Smooth muscle cell (in vitro differentiated cells): ENCODE measurements around the gene ACAA2. TPM values are rescaled to one million over a fixed set of nuclear protein-coding genes. Genes with fewer than 3 reads are reported as not detected.
A peak's percentile ranks its signal among the peaks of the same experiment; 100 is the strongest.
"Not testable (repeated sequence)": the region's sequence is repeated elsewhere in the genome, so short reads cannot be mapped to it uniquely, and the experiment has no call there.

Experiments
- DNase-seq: peaks from one replicate; lab custom pipeline; 2025; ENCODE audit not compliant: unreplicated experiment; lab: John Stamatoyannopoulos, UW
- H2AFZ ChIP-seq: fragments of 200-600 bp; sonication (generic); 2 replicates; pipeline ENCODE4 v1.6.0; 2016; ENCODE audit warnings: antibody characterized with exemption, low read depth, mild to moderate bottlenecking
- H3F3A ChIP-seq: fragments of 200-600 bp; sonication (generic); 2 replicates; pipeline ENCODE4 v1.6.0; 2017; ENCODE audit warnings: antibody characterized with exemption, low read depth
- H3K27ac ChIP-seq: fragments of 200-600 bp; sonication (generic); 2 replicates; pipeline ENCODE4 v1.5.1; 2016; ENCODE audit warnings: low read depth, mild to moderate bottlenecking
- H3K27me3 ChIP-seq: fragments of 200-600 bp; sonication (generic); 2 replicates; pipeline ENCODE4 v1.6.1; 2016; ENCODE audit warnings: low read depth, mild to moderate bottlenecking
- H3K36me3 ChIP-seq: fragments of 200-600 bp; sonication (generic); 2 replicates; pipeline ENCODE4 v1.5.1; 2016; ENCODE audit warnings: low read depth
- H3K4me1 ChIP-seq: fragments of 200-600 bp; sonication (generic); 2 replicates; pipeline ENCODE4 v1.5.1; 2016; ENCODE audit warnings: low read depth
- H3K4me2 ChIP-seq: fragments of 200-600 bp; sonication (generic); 2 replicates; pipeline ENCODE4 v1.6.0; 2016; ENCODE audit warnings: mild to moderate bottlenecking
- H3K4me3 ChIP-seq: fragments of 200-600 bp; sonication (generic); 2 replicates; pipeline ENCODE4 v1.5.1; 2016; ENCODE audit warnings: mild to moderate bottlenecking
- H3K79me2 ChIP-seq: fragments of 200-600 bp; sonication (generic); 2 replicates; pipeline ENCODE4 v1.6.0; 2016; ENCODE audit warnings: low read depth, mild to moderate bottlenecking
- H3K9ac ChIP-seq: fragments of 200-600 bp; sonication (generic); 2 replicates; pipeline ENCODE4 v1.6.0; 2016; ENCODE audit warnings: low read depth
- H3K9me3 ChIP-seq: fragments of 200-600 bp; sonication (generic); replicated peaks from 2 replicates; pipeline ENCODE4 v1.5.1; 2016; ENCODE audit warnings: low read depth
- H4K20me1 ChIP-seq: fragments of 200-600 bp; sonication (generic); 2 replicates; pipeline ENCODE4 v1.6.0; 2016; ENCODE audit warnings: low read depth
- WGBS: methylation state at CpG from one replicate; pipeline ENCODE4 v1.1.7; 2016; ENCODE audit warnings: low lambda C conversion rate; 5-methylcytosine and 5-hydroxymethylcytosine counted together
- polyA plus RNA-seq: library from polyadenylated mRNA; unstranded; fragments of >200 nt; fragmentation: Nextera tagmentation; extraction: Ambion mirVana; gene quantifications from 2 replicates; pipeline ENCODE4 v1.2.1, GENCODE V29; 2016
- total RNA-seq: library from RNA; depleted of rRNA; stranded (reverse); fragments of >200 nt; gene quantifications from 2 replicates; pipeline ENCODE4 v1.2.3, GENCODE V29; 2014
- TF ChIP-seq, protein P1 (sequence below): fragments of 200-600 bp; sonication (generic); IDR thresholded peaks from 2 replicates; pipeline ENCODE4 v1.5.1; 2017; ENCODE audit warnings: borderline replicate concordance, mild to moderate bottlenecking, antibody characterized with exemption; ENCODE audit not compliant: insufficient read depth, poor library complexity, severe bottlenecking

Gene ACAA2
- total and polyA plus RNA-seq, 2 experiments from 2014 or later: 62.3 to 94.6 TPM

DNA sequence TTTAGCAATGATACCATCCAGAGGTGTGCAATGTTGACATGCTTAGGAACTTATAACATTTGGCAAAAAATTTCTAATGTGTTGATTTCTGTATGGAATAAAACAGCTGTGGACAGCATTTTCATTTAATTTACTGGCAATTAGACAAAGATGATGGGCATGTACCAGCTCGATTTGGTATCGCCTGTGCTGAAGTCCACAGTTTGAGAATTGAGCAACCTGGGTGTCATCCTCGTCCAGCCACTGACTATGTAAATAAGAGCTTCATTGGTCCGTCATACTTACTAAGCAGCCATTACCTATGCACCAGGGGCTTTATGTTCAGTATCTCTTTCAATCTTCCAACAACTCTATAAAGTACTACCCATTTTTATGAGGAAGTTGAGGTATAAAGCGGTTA lies 24.6 kb upstream of the ACAA2 start:
- Histone ChIP-seq H3K36me3 (no peaks in the 10 kb centered on the region), H4K20me1 (no peaks in the 10 kb centered on the region), H3K27me3 (no peaks in the 10 kb centered on the region), H3F3A (no peaks in the 10 kb centered on the region), H3K79me2 (no peaks in the 10 kb centered on the region), H3K27ac (no peak overlapping the region), H3K9ac (no peak overlapping the region), H2AFZ (no peak overlapping the region), H3K4me1 (no peaks in the 10 kb centered on the region), H3K4me2 (no peak overlapping the region), H3K4me3 (no peak overlapping the region), H3K9me3 (no peaks in the 10 kb centered on the region)
- WGBS: 87% methylated on average over 5 of the region's 5 CpGs
- no peak for DNase-seq
- TF ChIP-seq, protein P1, sequence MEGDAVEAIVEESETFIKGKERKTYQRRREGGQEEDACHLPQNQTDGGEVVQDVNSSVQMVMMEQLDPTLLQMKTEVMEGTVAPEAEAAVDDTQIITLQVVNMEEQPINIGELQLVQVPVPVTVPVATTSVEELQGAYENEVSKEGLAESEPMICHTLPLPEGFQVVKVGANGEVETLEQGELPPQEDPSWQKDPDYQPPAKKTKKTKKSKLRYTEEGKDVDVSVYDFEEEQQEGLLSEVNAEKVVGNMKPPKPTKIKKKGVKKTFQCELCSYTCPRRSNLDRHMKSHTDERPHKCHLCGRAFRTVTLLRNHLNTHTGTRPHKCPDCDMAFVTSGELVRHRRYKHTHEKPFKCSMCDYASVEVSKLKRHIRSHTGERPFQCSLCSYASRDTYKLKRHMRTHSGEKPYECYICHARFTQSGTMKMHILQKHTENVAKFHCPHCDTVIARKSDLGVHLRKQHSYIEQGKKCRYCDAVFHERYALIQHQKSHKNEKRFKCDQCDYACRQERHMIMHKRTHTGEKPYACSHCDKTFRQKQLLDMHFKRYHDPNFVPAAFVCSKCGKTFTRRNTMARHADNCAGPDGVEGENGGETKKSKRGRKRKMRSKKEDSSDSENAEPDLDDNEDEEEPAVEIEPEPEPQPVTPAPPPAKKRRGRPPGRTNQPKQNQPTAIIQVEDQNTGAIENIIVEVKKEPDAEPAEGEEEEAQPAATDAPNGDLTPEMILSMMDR: no peak

DNA sequence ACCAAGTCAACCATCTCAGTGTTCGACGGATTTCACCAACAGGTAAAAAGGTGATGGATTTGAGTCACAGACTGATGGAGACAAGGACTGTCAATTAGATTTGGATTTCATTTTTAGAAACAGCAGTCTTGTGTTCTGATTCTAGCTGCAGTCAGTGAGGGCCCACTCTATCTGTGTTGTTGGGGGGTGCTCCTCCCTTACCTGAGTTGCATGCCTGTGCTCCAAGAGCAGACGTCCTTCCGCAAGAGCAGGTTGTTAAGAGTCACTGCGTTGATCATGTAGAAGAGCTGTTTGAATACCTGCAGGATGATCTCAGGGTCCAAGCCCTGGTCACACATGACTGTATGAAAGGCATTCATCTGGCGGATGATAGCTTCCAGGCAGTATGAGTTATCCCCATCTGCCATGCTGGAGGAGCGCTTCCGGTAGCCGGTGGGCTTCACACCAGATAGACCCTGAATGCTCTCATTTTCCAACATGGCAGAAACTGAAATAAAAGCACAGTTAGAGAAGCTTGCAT lies 24.0 kb upstream of the ACAA2 start:
- H4K20me1 ChIP-seq, H3K36me3 ChIP-seq, H3K4me1 ChIP-seq, H3K27me3 ChIP-seq, H3K4me3 ChIP-seq, H3K79me2 ChIP-seq, H3K27ac ChIP-seq, H3K9ac ChIP-seq, DNase-seq, H3K4me2 ChIP-seq, H3F3A ChIP-seq, H3K9me3 ChIP-seq, H2AFZ ChIP-seq: not testable (repeated sequence)
- WGBS: 93% methylated on average over 9 of the region's 9 CpGs

DNA sequence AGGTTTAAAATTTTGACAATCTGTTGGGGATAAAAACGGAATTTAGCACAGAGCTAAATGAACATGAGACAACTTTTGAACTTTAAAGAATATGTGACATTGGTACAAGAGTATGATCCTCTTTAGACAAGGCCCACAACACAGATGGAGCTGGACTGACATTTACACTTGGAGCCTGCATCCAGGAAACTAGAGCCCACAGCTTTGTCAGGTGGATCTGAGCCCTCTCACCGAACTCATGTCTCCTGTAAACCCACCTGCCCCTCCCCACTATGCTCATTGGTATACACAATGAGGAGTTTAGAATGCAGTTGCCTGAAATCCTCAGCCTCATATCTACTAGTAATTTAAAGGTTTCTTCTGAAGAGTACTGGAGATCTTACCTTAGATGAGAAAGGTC lies 22.1 kb upstream of the ACAA2 start:
- H4K20me1 ChIP-seq: no peaks in the 10 kb centered on the region
- no peaks in the 10 kb centered on the region for H3K36me3 ChIP-seq
- no peaks in the 10 kb centered on the region for H3K4me1 ChIP-seq
- H3K79me2 ChIP-seq: no peaks in the 10 kb centered on the region
- WGBS: 95% methylated on average over 2 of the region's 2 CpGs
- TF ChIP-seq, protein P1: no peak
- H3K4me2 ChIP-seq: peak overlapping the region; percentile 28
- H3K27ac ChIP-seq: peak overlapping the region; percentile 77
- no peak for DNase-seq
- no peak overlapping the region for H3K4me3 ChIP-seq
- H3K9ac ChIP-seq: peak overlapping the region; percentile 25
- H3K27me3 ChIP-seq: no peaks in the 10 kb centered on the region
- no peaks in the 10 kb centered on the region for H3K9me3 ChIP-seq
- H2AFZ ChIP-seq: no peak overlapping the region
- H3F3A ChIP-seq: no peaks in the 10 kb centered on the region

DNA sequence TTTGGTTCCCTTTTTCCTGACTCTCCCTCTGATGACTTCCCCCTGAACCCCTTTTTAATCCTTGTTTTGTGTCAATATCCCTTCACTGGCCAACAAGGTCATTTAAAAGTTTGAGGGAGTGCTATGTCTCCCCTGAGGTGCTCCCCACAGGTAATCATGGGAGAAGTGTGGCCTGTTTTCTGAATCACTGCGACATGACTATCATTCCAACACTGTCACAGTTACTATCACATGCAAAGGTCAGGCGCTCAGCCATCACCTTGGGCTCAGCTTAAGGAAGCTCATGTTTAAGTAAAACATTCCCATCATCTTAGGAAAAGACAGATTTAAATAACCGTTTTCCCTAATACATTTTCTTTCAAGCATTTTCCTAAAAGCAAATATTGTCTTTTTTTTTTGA lies 20.9 kb upstream of the ACAA2 start:
- no peaks in the 10 kb centered on the region for H3K9me3 ChIP-seq
- no peak for DNase-seq
- no peaks in the 10 kb centered on the region for H3K36me3 ChIP-seq
- H3K4me1 ChIP-seq: no peaks in the 10 kb centered on the region
- no peaks in the 10 kb centered on the region for H3F3A ChIP-seq
- no peaks in the 10 kb centered on the region for H3K27me3 ChIP-seq
- no peaks in the 10 kb centered on the region for H3K79me2 ChIP-seq
- TF ChIP-seq, protein P1: no peak
- H2AFZ ChIP-seq: no peak overlapping the region
- no peaks in the 10 kb centered on the region for H4K20me1 ChIP-seq
- 96% methylated on average over 3 of the region's 3 CpGs for WGBS
- H3K27ac ChIP-seq: peak overlapping the region; percentile 77
- no peak overlapping the region for H3K9ac ChIP-seq
- H3K4me2 ChIP-seq: no peak overlapping the region
- H3K4me3 ChIP-seq: no peak overlapping the region
